ENCODE results near the gene RFX6. TPM values are rescaled to one million over a fixed set of nuclear protein-coding genes. Genes with fewer than 3 reads are reported as not detected.

RFX6 gene
- total RNA-seq, 2 donors from 2014 or later: not detected

DNA sequence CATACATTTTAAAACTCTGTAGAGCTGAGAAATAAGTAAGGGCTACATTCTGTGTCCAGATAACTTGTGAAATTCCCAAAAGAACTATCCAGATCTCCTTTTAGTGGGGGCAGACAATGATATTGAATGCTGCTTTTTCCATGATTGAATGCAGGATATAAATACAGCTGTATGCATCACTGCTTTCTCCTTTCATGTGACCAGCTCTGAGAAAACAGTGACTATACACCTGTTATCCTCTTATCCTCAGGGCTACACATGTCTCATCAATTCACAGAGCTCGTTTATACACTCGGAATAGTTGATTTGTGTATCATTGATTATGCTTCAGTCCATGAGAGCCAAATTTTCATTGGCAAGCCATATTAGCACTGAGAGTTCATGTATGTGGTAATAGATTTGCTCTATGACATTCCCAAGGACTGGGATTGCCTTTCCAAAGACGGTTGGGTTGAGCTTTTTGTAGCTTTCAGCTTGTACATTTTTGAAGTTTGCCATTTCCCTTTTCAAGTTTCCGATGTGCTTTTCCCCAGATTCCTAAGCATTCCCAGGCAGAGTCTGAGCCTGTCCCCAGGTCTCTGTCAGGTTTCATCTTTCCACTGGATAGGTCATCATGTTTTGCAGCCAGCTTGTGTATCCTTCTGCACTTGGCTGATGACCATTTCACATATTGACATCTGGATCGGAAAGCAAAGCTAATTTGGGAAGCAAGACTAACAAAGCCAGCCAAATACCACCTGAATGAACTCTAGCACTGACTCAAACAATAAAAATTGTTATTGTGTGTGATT, 97.7 kb downstream of the RFX6 start:
- no peak overlapping the region for H3K27ac ChIP-seq
- H3K36me3 ChIP-seq: no peaks in the 10 kb centered on the region
- no peak for ATAC-seq (ENCODE audit: insufficient number of reproducible peaks, low FRiP score, low read depth)
- DNase-seq (ENCODE audit: low spot score): no peak
- TF ChIP-seq CTCF (IDR thresholded peaks at IDR 0.05): no peak
- H3K27me3 ChIP-seq (replicated peaks; ENCODE audit: insufficient read depth): no peaks in the 10 kb centered on the region
- no peaks in the 10 kb centered on the region for H3K4me1 ChIP-seq (ENCODE audit: control insufficient read depth in 1 of 2, low read depth in 2 of 2)
- no peaks in the 10 kb centered on the region for H3K9me3 ChIP-seq
- no peak overlapping the region for H3K4me3 ChIP-seq

DNA sequence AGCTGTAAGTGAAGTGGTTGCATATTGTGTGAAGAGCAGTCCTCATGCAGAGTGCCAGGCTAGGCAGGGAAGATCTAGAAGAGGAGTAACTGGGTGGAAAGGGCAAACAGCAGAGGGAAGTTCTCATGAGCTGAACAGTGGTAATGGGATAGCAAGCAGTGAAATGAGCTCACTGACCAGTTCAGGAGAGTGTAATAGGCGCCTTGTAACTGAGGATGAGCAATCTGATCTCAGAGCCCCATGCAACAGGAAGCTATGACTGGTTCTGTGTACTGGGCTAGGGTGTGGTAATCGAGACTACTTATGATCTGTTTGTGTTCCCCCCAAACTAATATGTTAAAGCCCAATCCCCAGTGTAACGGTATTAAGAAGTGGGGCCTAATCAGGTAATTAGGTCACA, 98.6 kb downstream of the RFX6 start:
- H3K27ac ChIP-seq: no peak overlapping the region
- no peaks in the 10 kb centered on the region for H3K36me3 ChIP-seq
- no peaks in the 10 kb centered on the region for H3K27me3 ChIP-seq (replicated peaks; ENCODE audit: insufficient read depth)
- DNase-seq (ENCODE audit: low spot score) (no peak), ATAC-seq (ENCODE audit: insufficient number of reproducible peaks, low FRiP score, low read depth) (no peak)
- TF ChIP-seq CTCF (IDR thresholded peaks at IDR 0.05): no peak
- no peaks in the 10 kb centered on the region for H3K9me3 ChIP-seq
- H3K4me1 ChIP-seq (ENCODE audit: control insufficient read depth in 1 of 2, low read depth in 2 of 2): no peaks in the 10 kb centered on the region
- H3K4me3 ChIP-seq: no peak overlapping the region

DNA sequence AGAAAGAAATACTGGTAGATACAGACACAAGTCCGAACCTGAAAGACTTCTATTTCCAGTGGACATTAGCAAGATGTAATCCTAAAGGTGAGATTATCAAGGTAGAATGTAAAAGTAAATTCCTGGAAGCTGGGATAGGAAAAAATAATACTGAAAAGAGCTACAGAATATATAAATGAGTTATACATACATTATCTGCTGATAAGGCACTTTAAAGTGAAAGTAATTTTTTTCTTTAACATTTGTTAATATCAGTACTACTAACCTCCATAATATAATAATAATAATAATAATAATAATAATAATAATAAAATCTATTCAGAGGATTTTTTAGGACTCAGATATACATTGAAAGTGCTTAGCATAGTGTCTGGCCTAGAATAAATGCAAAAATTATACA, 102.5 kb downstream of the RFX6 start:
- ATAC-seq (ENCODE audit: insufficient number of reproducible peaks, low FRiP score, low read depth) (no peak), DNase-seq (ENCODE audit: low spot score) (no peak)
- no peak overlapping the region for H3K4me3 ChIP-seq
- H3K4me1 ChIP-seq (ENCODE audit: control insufficient read depth in 1 of 2, low read depth in 2 of 2): no peaks in the 10 kb centered on the region
- H3K27ac ChIP-seq: no peak overlapping the region
- no peaks in the 10 kb centered on the region for H3K36me3 ChIP-seq
- no peaks in the 10 kb centered on the region for H3K9me3 ChIP-seq
- TF ChIP-seq CTCF (IDR thresholded peaks at IDR 0.05): no peak
- H3K27me3 ChIP-seq (replicated peaks; ENCODE audit: insufficient read depth): no peaks in the 10 kb centered on the region

Other genes starting within 250 kb of the RFX6 start
- 1 to 10 TPM; 6.8 to 7.3 TPM for gene ZUP1, start 208.5 kb upstream of the RFX6 start, total RNA-seq
- gene KPNA5, start 196.0 kb upstream of the RFX6 start, total RNA-seq: 1 to 10 TPM; 6.0 to 9.7 TPM
- gene FAM162B, start 111.5 kb upstream of the RFX6 start, total RNA-seq: 1 to 10 TPM in 1 of 2 donors, not detected in 1; 2.3 TPM
- gene GPRC6A, start 48.2 kb upstream of the RFX6 start, total RNA-seq: not detected

All from thoracic aorta (tissue), 2 donors.